Large intestine (tissue), 3 donors: ENCODE results near the gene KCNIP4. TPM values are rescaled to one million over a fixed set of nuclear protein-coding genes. Genes with fewer than 3 reads are reported as not detected.

ENCODE experiments used
- DNase-seq, 2 donors: peaks; one replicate each; pipeline versions ENCODE4 v3.0.0 to v3.0.0-alpha.2; 2013
- H3K27ac ChIP-seq: one replicate; pipeline ENCODE4 v1.5.1; 2013; ENCODE audit warnings: low read length
- H3K27me3 ChIP-seq: 2 replicates; pipeline ENCODE4 v1.6.1; 2013; ENCODE audit warnings: low read length; ENCODE audit not compliant: control insufficient read depth, insufficient read depth
- H3K36me3 ChIP-seq: 2 replicates; pipeline ENCODE4 v1.6.1; 2013; ENCODE audit warnings: low read length; ENCODE audit not compliant: control insufficient read depth, insufficient read depth
- H3K4me1 ChIP-seq: one replicate; pipeline ENCODE4 v1.6.1; 2013; ENCODE audit warnings: low read length; ENCODE audit not compliant: control insufficient read depth, insufficient read depth
- H3K4me3 ChIP-seq: one replicate; pipeline ENCODE4 v1.5.1; 2013; ENCODE audit warnings: low read length
- H3K9me3 ChIP-seq: one replicate; pipeline ENCODE4 v1.6.1; 2013; ENCODE audit warnings: mild to moderate bottlenecking, low read depth, low read length, moderate library complexity; ENCODE audit not compliant: control insufficient read depth
- WGBS: methylation state at CpG from one replicate; pipeline ENCODE4 v1.1.5; 2013; ENCODE audit warnings: low lambda C conversion rate; ENCODE audit not compliant: insufficient coverage; 5-methylcytosine and 5-hydroxymethylcytosine counted together
- polyA plus RNA-seq: library from polyadenylated mRNA; unstranded; fragments of 120-200 nt; gene quantifications from one replicate; pipeline ENCODE4 v1.2.1, GENCODE V29; 2013

The KCNIP4 gene
- polyA plus RNA-seq, 1 donor = 7.5 TPM

- H3K4me3 ChIP-seq = peak overlapping the region; percentile 23
- H3K27ac ChIP-seq = no peak overlapping the region
- peaks cover 19% of the 10 kb centered on the region for H3K27me3 ChIP-seq
- H3K36me3 ChIP-seq = no peaks in the 10 kb centered on the region
- no peaks in the 10 kb centered on the region for H3K9me3 ChIP-seq
- WGBS = no CpG with 5 or more reads among the region's 31 CpGs
- H3K4me1 ChIP-seq = no peaks in the 10 kb centered on the region
- DNase-seq = peak in 1 of 2 donors; percentile 25
Measured at GRCh38 chr4:20983763-20984575, 964.6 kb downstream of the KCNIP4 start.

- H3K27ac ChIP-seq = no peak overlapping the region
- no peaks in the 10 kb centered on the region for H3K4me1 ChIP-seq
- no peak overlapping the region for H3K4me3 ChIP-seq
- H3K9me3 ChIP-seq = no peaks in the 10 kb centered on the region
- H3K27me3 ChIP-seq = peaks cover 19% of the 10 kb centered on the region
- no peaks in the 10 kb centered on the region for H3K36me3 ChIP-seq
- DNase-seq = no peak
- WGBS = 81% methylated on average over 3 of the region's 3 CpGs
Measured at GRCh38 chr4:20982544-20982943, 966.0 kb downstream of the KCNIP4 start.

GRCh38 chr4:20960291-20960690 is 988.3 kb downstream of the KCNIP4 start:
- no peaks in the 10 kb centered on the region for H3K4me1 ChIP-seq
- no CpG with 5 or more reads among the region's 6 CpGs for WGBS
- no peaks in the 10 kb centered on the region for H3K36me3 ChIP-seq
- H3K27me3 ChIP-seq = no peaks in the 10 kb centered on the region
- no peak overlapping the region for H3K27ac ChIP-seq
- no peak overlapping the region for H3K4me3 ChIP-seq
- H3K9me3 ChIP-seq = no peaks in the 10 kb centered on the region
- DNase-seq = no peak

GRCh38 chr4:20954541-20954940 is 994.0 kb downstream of the KCNIP4 start:
- H3K4me1 ChIP-seq = no peaks in the 10 kb centered on the region
- WGBS = no CpG with 5 or more reads among the region's 5 CpGs

GRCh38 chr4:20944961-20945360 is 1003.6 kb downstream of the KCNIP4 start:
- H3K27me3 ChIP-seq = no peaks in the 10 kb centered on the region
- H3K27ac ChIP-seq = no peak overlapping the region
- no peaks in the 10 kb centered on the region for H3K9me3 ChIP-seq
- DNase-seq = no peak
- H3K36me3 ChIP-seq = no peaks in the 10 kb centered on the region
- no peak overlapping the region for H3K4me3 ChIP-seq
- H3K4me1 ChIP-seq = no peaks in the 10 kb centered on the region

More at GRCh38 chr4:20954541-20954940, 994.0 kb downstream of the KCNIP4 start:
- peaks cover 3% of the 10 kb centered on the region for H3K9me3 ChIP-seq
- H3K27me3 ChIP-seq = no peaks in the 10 kb centered on the region
- H3K36me3 ChIP-seq = no peaks in the 10 kb centered on the region
- H3K4me3 ChIP-seq = no peak overlapping the region
- DNase-seq = no peak
- no peak overlapping the region for H3K27ac ChIP-seq

- no peaks in the 10 kb centered on the region for H3K27me3 ChIP-seq
- whole genome bisulfite sequencing = no CpG with 5 or more reads among the region's 3 CpGs
- no peak for DNase-seq
- H3K36me3 ChIP-seq = no peaks in the 10 kb centered on the region
- H3K27ac ChIP-seq = no peak overlapping the region
- H3K9me3 ChIP-seq = no peaks in the 10 kb centered on the region
- no peak overlapping the region for H3K4me3 ChIP-seq
- no peaks in the 10 kb centered on the region for H3K4me1 ChIP-seq
Measured at GRCh38 chr4:20944451-20944850, 1004.1 kb downstream of the KCNIP4 start.

GRCh38 chr4:20938204-20938603 is 1010.4 kb downstream of the KCNIP4 start:
- no peak for DNase-seq
- Histone ChIP-seq H3K4me1 (no peaks in the 10 kb centered on the region), H3K27me3 (no peaks in the 10 kb centered on the region), H3K9me3 (no peaks in the 10 kb centered on the region), H3K27ac (no peak overlapping the region), H3K36me3 (no peaks in the 10 kb centered on the region), H3K4me3 (no peak overlapping the region)
- WGBS = no CpG with 5 or more reads among the region's 2 CpGs

- H3K4me3 ChIP-seq = no peak overlapping the region
- no peak for DNase-seq
- H3K9me3 ChIP-seq = no peaks in the 10 kb centered on the region
- H3K4me1 ChIP-seq = no peaks in the 10 kb centered on the region
- H3K27ac ChIP-seq = no peak overlapping the region
- H3K36me3 ChIP-seq = no peaks in the 10 kb centered on the region
- H3K27me3 ChIP-seq = no peaks in the 10 kb centered on the region
Measured at GRCh38 chr4:20926529-20926928, 1022.0 kb downstream of the KCNIP4 start.

GRCh38 chr4:20925176-20925575 is 1023.4 kb downstream of the KCNIP4 start:
- no peaks in the 10 kb centered on the region for H3K9me3 ChIP-seq
- no peaks in the 10 kb centered on the region for H3K36me3 ChIP-seq
- no peak overlapping the region for H3K27ac ChIP-seq
- WGBS = no CpG with 5 or more reads among the region's 4 CpGs
- no peaks in the 10 kb centered on the region for H3K4me1 ChIP-seq
- DNase-seq = no peak
- no peak overlapping the region for H3K4me3 ChIP-seq
- H3K27me3 ChIP-seq = no peaks in the 10 kb centered on the region

GRCh38 chr4:20922962-20923361 is 1025.6 kb downstream of the KCNIP4 start:
- no peaks in the 10 kb centered on the region for H3K36me3 ChIP-seq
- H3K27me3 ChIP-seq = no peaks in the 10 kb centered on the region
- H3K4me3 ChIP-seq = no peak overlapping the region
- H3K4me1 ChIP-seq = no peaks in the 10 kb centered on the region
- DNase-seq = no peak
- H3K9me3 ChIP-seq = no peaks in the 10 kb centered on the region
- H3K27ac ChIP-seq = no peak overlapping the region
- 100% methylated on average over 2 of the region's 2 CpGs for WGBS

- WGBS = no CpG with 5 or more reads among the region's 1 CpG
- Histone ChIP-seq H3K36me3 (no peaks in the 10 kb centered on the region), H3K27ac (no peak overlapping the region), H3K4me1 (no peaks in the 10 kb centered on the region), H3K4me3 (no peak overlapping the region), H3K9me3 (no peaks in the 10 kb centered on the region), H3K27me3 (no peaks in the 10 kb centered on the region)
- DNase-seq = peak in 1 of 2 donors; percentile 8
Measured at GRCh38 chr4:20916106-20916505, 1032.5 kb downstream of the KCNIP4 start.
